Neural cell (in vitro differentiated cells): ENCODE measurements around the gene PPFIBP1. TPM values are rescaled to one million over a fixed set of nuclear protein-coding genes. Genes with fewer than 3 reads are reported as not detected.

Source experiments
- H2AFZ ChIP-seq: fragments of 200-600, 300-800 bp; sonication (generic), shearing (Covaris generic); 2 replicates; pipeline ENCODE4 v1.6.0; 2014; ENCODE audit warnings: low read depth, mild to moderate bottlenecking, antibody characterized with exemption, low read length, moderate library complexity
- H3F3A ChIP-seq: fragments of 200-600 bp; shearing (Covaris generic); 2 replicates; pipeline ENCODE4 v1.6.1; 2016; ENCODE audit warnings: mild to moderate bottlenecking, moderate library complexity, mixed read lengths, antibody characterized with exemption, low read length; ENCODE audit not compliant: insufficient read depth, poor library complexity, severe bottlenecking
- H3K27ac ChIP-seq: fragments of 200-600, 300-800 bp; sonication (generic), shearing (Covaris generic); 2 replicates; pipeline ENCODE4 v1.5.1; 2014; ENCODE audit warnings: mild to moderate bottlenecking, low read length, moderate library complexity
- H3K27me3 ChIP-seq: fragments of 300-800, 200-600 bp; sonication (generic), shearing (Covaris generic); 2 replicates; pipeline ENCODE4 v1.6.0; 2014; ENCODE audit warnings: mild to moderate bottlenecking, low read depth, low read length, moderate library complexity; ENCODE audit not compliant: insufficient read depth
- H3K36me3 ChIP-seq: fragments of 300-800, 200-600 bp; sonication (generic), shearing (Covaris generic); 2 replicates; pipeline ENCODE4 v1.5.1; 2014; ENCODE audit warnings: mild to moderate bottlenecking, antibody characterized with exemption, low read length, moderate library complexity; ENCODE audit not compliant: insufficient read depth
- H3K4me2 ChIP-seq: fragments of 300-800, 200-600 bp; sonication (generic), shearing (Covaris generic); 2 replicates; pipeline ENCODE4 v1.6.0; 2014; ENCODE audit warnings: mild to moderate bottlenecking, low read length
- H3K4me3 ChIP-seq: fragments of 300-800, 200-600 bp; sonication (generic), shearing (Covaris generic); 2 replicates; pipeline ENCODE4 v1.5.1; 2014; ENCODE audit warnings: mild to moderate bottlenecking, low read length, moderate library complexity
- H3K79me2 ChIP-seq: fragments of 200-600 bp; shearing (Covaris generic); replicated peaks from 2 replicates; pipeline ENCODE4 v1.6.0; 2014; ENCODE audit warnings: mild to moderate bottlenecking, low read length, moderate library complexity; ENCODE audit not compliant: insufficient read depth
- H3K9ac ChIP-seq: fragments of 300-800, 200-600 bp; sonication (generic), shearing (Covaris generic); 2 replicates; pipeline ENCODE4 v1.6.1; 2016; ENCODE audit warnings: mild to moderate bottlenecking, low read length, mixed read lengths
- H3K9me2 ChIP-seq: fragments of 200-600 bp; shearing (Covaris generic); 2 replicates; pipeline ENCODE4 v1.6.1; 2016; ENCODE audit warnings: mild to moderate bottlenecking, low read length, mixed read lengths; ENCODE audit not compliant: insufficient read depth
- H3K9me3 ChIP-seq: fragments of 200-600, 300-800 bp; sonication (generic), shearing (Covaris generic); 2 replicates; pipeline ENCODE4 v1.6.1; 2016; ENCODE audit warnings: mild to moderate bottlenecking, mixed run types, low read length, moderate library complexity, mixed read lengths
- H4K20me1 ChIP-seq: fragments of 200-600 bp; shearing (Covaris generic); 2 replicates; pipeline ENCODE4 v1.6.1; 2016; ENCODE audit warnings: mild to moderate bottlenecking, mixed run types; ENCODE audit not compliant: insufficient read depth
- EP300 ChIP-seq: fragments of 450-650 bp; conservative IDR thresholded peaks from 2 replicates; pipeline ENCODE4 v1.6.1; 2014; ENCODE audit warnings: antibody characterized with exemption, mild to moderate bottlenecking, moderate library complexity; ENCODE audit not compliant: poor library complexity, severe bottlenecking
- EZH2 ChIP-seq: fragments of 200-600, 300-800 bp; shearing (Covaris generic), sonication (generic); IDR thresholded peaks from 2 replicates; pipeline ENCODE4 v1.6.1; 2014; ENCODE audit warnings: antibody characterized with exemption, low read length, borderline replicate concordance, mild to moderate bottlenecking; ENCODE audit not compliant: insufficient read depth, poor library complexity, severe bottlenecking
- MXI1 ChIP-seq: fragments of 450-650 bp; conservative IDR thresholded peaks from 2 replicates; pipeline ENCODE4 v1.6.1; 2014; ENCODE audit warnings: antibody characterized with exemption, mild to moderate bottlenecking; ENCODE audit not compliant: poor library complexity, severe bottlenecking
- POLR2AphosphoS5 ChIP-seq: IDR thresholded peaks from 2 replicates; pipeline ENCODE4 v1.6.1; 2012
- RAD21 ChIP-seq: fragments of 450-650 bp; conservative IDR thresholded peaks from 2 replicates; pipeline ENCODE4 v1.6.1; 2014; ENCODE audit warnings: antibody characterized with exemption, mild to moderate bottlenecking, moderate library complexity
- SMC3 ChIP-seq: fragments of 450-650 bp; conservative IDR thresholded peaks from 2 replicates; pipeline ENCODE4 v1.6.1; 2014; ENCODE audit warnings: antibody characterized with exemption, mild to moderate bottlenecking, moderate library complexity; ENCODE audit not compliant: poor library complexity
- TAF1 ChIP-seq: IDR thresholded peaks from 2 replicates; pipeline ENCODE4 v1.6.1; 2012; ENCODE audit warnings: low read depth
- polyA plus RNA-seq: library from polyadenylated mRNA; depleted of rRNA; stranded (reverse); fragments of >200 nt; gene quantifications from 2 replicates; pipeline ENCODE4 v1.2.3, GENCODE V29; 2014
- TF ChIP-seq, protein P1 (sequence below): IDR thresholded peaks from 2 replicates; pipeline ENCODE4 v1.6.1; 2012; ENCODE audit warnings: borderline replicate concordance
- TF ChIP-seq, protein P2 (sequence below): fragments of 450-650 bp; IDR thresholded peaks from 2 replicates; pipeline ENCODE4 v1.5.1; 2014; ENCODE audit warnings: antibody characterized with exemption, mild to moderate bottlenecking, moderate library complexity; ENCODE audit not compliant: poor library complexity, severe bottlenecking

Gene PPFIBP1
- polyA plus RNA-seq, 1 donor from 2014 or later: 30.2 TPM

- H3K9ac ChIP-seq: no peak overlapping the region
- no peaks in the 10 kb centered on the region for H3K9me2 ChIP-seq
- H3K9me3 ChIP-seq: no peaks in the 10 kb centered on the region
- no peak overlapping the region for H3K4me2 ChIP-seq
- no peak overlapping the region for H2AFZ ChIP-seq
- H3F3A ChIP-seq: no peaks in the 10 kb centered on the region
- H3K4me3 ChIP-seq: no peak overlapping the region
- no peaks in the 10 kb centered on the region for H4K20me1 ChIP-seq
- H3K27me3 ChIP-seq: no peaks in the 10 kb centered on the region
- TF ChIP-seq POLR2AphosphoS5: no peak
- TF ChIP-seq MXI1: no peak
- TF ChIP-seq, protein P1, sequence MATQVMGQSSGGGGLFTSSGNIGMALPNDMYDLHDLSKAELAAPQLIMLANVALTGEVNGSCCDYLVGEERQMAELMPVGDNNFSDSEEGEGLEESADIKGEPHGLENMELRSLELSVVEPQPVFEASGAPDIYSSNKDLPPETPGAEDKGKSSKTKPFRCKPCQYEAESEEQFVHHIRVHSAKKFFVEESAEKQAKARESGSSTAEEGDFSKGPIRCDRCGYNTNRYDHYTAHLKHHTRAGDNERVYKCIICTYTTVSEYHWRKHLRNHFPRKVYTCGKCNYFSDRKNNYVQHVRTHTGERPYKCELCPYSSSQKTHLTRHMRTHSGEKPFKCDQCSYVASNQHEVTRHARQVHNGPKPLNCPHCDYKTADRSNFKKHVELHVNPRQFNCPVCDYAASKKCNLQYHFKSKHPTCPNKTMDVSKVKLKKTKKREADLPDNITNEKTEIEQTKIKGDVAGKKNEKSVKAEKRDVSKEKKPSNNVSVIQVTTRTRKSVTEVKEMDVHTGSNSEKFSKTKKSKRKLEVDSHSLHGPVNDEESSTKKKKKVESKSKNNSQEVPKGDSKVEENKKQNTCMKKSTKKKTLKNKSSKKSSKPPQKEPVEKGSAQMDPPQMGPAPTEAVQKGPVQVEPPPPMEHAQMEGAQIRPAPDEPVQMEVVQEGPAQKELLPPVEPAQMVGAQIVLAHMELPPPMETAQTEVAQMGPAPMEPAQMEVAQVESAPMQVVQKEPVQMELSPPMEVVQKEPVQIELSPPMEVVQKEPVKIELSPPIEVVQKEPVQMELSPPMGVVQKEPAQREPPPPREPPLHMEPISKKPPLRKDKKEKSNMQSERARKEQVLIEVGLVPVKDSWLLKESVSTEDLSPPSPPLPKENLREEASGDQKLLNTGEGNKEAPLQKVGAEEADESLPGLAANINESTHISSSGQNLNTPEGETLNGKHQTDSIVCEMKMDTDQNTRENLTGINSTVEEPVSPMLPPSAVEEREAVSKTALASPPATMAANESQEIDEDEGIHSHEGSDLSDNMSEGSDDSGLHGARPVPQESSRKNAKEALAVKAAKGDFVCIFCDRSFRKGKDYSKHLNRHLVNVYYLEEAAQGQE: no peak
- TF ChIP-seq SMC3: no peak
- no peak for TF ChIP-seq RAD21
- TF ChIP-seq TAF1: no peak
- TF ChIP-seq EP300: no peak
- TF ChIP-seq EZH2: no peak
- TF ChIP-seq, protein P2, sequence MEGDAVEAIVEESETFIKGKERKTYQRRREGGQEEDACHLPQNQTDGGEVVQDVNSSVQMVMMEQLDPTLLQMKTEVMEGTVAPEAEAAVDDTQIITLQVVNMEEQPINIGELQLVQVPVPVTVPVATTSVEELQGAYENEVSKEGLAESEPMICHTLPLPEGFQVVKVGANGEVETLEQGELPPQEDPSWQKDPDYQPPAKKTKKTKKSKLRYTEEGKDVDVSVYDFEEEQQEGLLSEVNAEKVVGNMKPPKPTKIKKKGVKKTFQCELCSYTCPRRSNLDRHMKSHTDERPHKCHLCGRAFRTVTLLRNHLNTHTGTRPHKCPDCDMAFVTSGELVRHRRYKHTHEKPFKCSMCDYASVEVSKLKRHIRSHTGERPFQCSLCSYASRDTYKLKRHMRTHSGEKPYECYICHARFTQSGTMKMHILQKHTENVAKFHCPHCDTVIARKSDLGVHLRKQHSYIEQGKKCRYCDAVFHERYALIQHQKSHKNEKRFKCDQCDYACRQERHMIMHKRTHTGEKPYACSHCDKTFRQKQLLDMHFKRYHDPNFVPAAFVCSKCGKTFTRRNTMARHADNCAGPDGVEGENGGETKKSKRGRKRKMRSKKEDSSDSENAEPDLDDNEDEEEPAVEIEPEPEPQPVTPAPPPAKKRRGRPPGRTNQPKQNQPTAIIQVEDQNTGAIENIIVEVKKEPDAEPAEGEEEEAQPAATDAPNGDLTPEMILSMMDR: no peak
- no peak overlapping the region for H3K27ac ChIP-seq
- no peaks in the 10 kb centered on the region for H3K36me3 ChIP-seq
- H3K79me2 ChIP-seq: no peaks in the 10 kb centered on the region
Observed at GRCh38 chr12:27493260-27493940, 30.6 kb upstream of the PPFIBP1 start.

DNA sequence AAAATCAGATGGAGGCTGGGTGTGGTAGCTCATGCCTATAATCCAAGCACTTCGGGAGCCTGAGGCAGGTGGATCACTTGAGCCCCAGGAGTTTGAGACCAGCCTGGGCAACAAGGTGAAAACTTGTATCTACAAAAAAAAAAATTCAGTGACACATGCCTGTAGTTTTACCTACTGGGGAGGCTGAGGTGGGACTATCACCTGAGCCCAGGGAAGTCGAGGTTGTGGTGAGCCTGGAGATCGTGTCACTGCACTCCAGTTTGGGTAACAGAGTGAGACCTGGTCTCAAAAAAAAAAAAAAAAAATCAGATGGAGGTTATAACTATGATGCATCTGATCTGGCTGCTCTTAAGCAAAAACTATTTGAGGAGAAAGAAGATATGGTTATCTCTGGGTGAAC lies 26.6 kb upstream of the PPFIBP1 start:
- no peak overlapping the region for H3K27ac ChIP-seq
- no peaks in the 10 kb centered on the region for H3K36me3 ChIP-seq
- H2AFZ ChIP-seq: no peak overlapping the region
- H3K9ac ChIP-seq: no peak overlapping the region
- H4K20me1 ChIP-seq: no peaks in the 10 kb centered on the region
- H3K4me3 ChIP-seq: no peak overlapping the region
- H3K4me2 ChIP-seq: no peak overlapping the region
- no peaks in the 10 kb centered on the region for H3K9me2 ChIP-seq
- H3K9me3 ChIP-seq: no peaks in the 10 kb centered on the region
- TF ChIP-seq, protein P1: no peak
- no peak for TF ChIP-seq MXI1
- TF ChIP-seq RAD21: no peak
- no peaks in the 10 kb centered on the region for H3K27me3 ChIP-seq
- H3K79me2 ChIP-seq: no peaks in the 10 kb centered on the region
- H3F3A ChIP-seq: no peaks in the 10 kb centered on the region
